ENCODE results near the gene ERO1B. TPM values are rescaled to one million over a fixed set of nuclear protein-coding genes. Genes with fewer than 3 reads are reported as not detected.
"Not testable (repeated sequence)": the region's sequence is repeated elsewhere in the genome, so short reads cannot be mapped to it uniquely, and the experiment has no call there.

The ERO1B gene
- total and polyA plus RNA-seq, 9 donors: 1.8 to 3.6 (median 2.5) TPM

DNA sequence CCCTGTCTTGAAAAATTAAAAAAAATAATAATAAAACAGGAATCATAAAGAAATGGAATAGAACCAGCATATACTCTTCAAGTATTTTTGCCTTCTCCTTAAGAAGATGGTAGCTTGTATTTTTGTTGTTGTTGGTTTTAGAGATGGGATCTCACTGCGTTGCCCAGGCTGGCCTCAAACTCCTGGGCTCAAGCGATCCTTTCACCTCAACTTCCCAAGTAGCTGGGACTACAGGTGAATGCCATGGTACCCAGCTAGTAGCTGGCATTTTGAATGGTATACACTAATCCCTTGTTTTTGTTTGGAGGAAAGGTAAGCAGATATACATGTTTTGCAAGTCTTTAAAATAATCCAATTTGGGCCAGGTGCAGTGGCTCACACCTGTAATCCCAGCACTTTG lies 34.7 kb upstream of the ERO1B start:
- no peak for DNase-seq
- no CpG with 5 or more reads among the region's 2 CpGs for WGBS (ENCODE audit: insufficient coverage)
- no peak overlapping the region for H3K4me3 ChIP-seq (ENCODE audit: low read length)
- H3K27ac ChIP-seq (ENCODE audit: low read length): no peak overlapping the region
- no peaks in the 10 kb centered on the region for H3K4me1 ChIP-seq (ENCODE audit: control insufficient read depth, insufficient read depth, low read length)
- no peaks in the 10 kb centered on the region for H3K36me3 ChIP-seq (ENCODE audit: control insufficient read depth, insufficient read depth, low read length)
- no peaks in the 10 kb centered on the region for H3K27me3 ChIP-seq (ENCODE audit: control insufficient read depth, insufficient read depth, low read length)
- H3K9me3 ChIP-seq (replicated peaks; ENCODE audit: control insufficient read depth, low read depth, low read length): no peaks in the 10 kb centered on the region

DNA sequence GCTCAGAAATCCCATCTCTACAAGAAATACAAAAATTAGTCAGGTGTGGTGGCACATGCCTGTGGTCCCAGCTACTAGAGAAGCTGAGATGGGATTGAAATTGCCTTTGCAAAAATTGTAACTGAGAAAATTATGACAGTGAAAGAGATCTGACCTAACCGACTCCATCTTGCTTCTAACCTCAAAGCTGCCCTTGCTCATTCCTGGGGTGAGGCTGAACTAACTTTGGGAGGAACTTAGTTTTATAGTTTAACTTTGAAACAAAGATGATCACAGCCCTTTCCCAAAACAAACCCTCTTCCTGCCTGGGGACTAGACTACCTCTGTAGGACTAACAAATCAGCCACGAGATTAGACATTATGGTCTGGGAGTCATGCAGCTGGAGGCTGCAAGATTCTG lies 33.8 kb upstream of the ERO1B start:
- H3K27ac ChIP-seq (ENCODE audit: low read length): no peak overlapping the region
- no peak overlapping the region for H3K4me3 ChIP-seq (ENCODE audit: low read length)
- H3K4me1 ChIP-seq (ENCODE audit: control insufficient read depth, insufficient read depth, low read length): no peaks in the 10 kb centered on the region
- no peaks in the 10 kb centered on the region for H3K9me3 ChIP-seq (replicated peaks; ENCODE audit: control insufficient read depth, low read depth, low read length)
- WGBS (ENCODE audit: insufficient coverage): no CpG with 5 or more reads among the region's 2 CpGs
- DNase-seq: no peak
- H3K27me3 ChIP-seq (ENCODE audit: control insufficient read depth, insufficient read depth, low read length): no peaks in the 10 kb centered on the region
- no peaks in the 10 kb centered on the region for H3K36me3 ChIP-seq (ENCODE audit: control insufficient read depth, insufficient read depth, low read length)

DNA sequence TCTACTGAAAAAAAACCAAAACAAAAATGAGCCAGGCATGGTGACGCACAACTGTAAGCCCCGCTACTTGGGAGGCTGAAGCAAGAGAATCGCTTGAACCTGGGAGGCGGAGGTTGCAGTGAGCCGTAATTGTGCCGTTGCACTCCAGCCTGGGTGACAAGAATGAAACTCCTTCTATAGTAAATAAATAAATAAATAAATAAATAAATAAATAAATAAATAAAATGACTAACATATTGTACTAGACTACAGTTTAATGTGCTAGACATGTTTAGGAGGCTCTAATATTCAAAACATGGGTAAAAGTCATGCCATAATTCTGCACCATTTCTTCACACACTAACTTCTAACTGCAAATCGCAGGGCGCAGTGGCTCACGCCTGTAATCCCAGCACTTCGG lies 33.3 kb upstream of the ERO1B start:
- no peaks in the 10 kb centered on the region for H3K9me3 ChIP-seq (replicated peaks; ENCODE audit: control insufficient read depth, low read depth, low read length)
- WGBS (ENCODE audit: insufficient coverage): 100% methylated on average over 3 of the region's 10 CpGs
- no peak overlapping the region for H3K4me3 ChIP-seq (ENCODE audit: low read length)
- no peak overlapping the region for H3K27ac ChIP-seq (ENCODE audit: low read length)
- H3K27me3 ChIP-seq (ENCODE audit: control insufficient read depth, insufficient read depth, low read length): no peaks in the 10 kb centered on the region
- H3K4me1 ChIP-seq (ENCODE audit: control insufficient read depth, insufficient read depth, low read length): no peaks in the 10 kb centered on the region
- H3K36me3 ChIP-seq (ENCODE audit: control insufficient read depth, insufficient read depth, low read length): no peaks in the 10 kb centered on the region
- no peak for DNase-seq

DNA sequence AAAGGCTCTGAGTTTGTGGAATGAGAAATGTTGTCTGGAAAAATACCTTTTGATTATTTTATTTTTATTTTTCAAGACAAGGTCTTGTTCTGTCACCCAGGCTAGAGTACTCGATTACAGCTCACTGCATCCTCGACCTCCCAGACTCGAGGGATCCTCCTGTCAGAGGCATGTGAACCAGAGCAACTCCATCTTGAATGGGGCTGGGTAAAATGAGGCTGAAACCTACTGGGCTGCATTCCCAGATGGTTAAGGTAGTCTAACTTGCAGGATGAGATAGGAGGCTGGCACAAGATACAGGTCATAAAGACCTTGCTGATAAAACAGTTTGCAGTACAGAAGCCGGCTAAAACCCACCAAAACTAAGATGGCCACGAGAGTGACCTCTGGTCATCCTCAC lies 32.3 kb upstream of the ERO1B start:
- H3K36me3 ChIP-seq (ENCODE audit: control insufficient read depth, insufficient read depth, low read length); H3K4me3 ChIP-seq (ENCODE audit: low read length); H3K27ac ChIP-seq (ENCODE audit: low read length); H3K4me1 ChIP-seq (ENCODE audit: control insufficient read depth, insufficient read depth, low read length); H3K9me3 ChIP-seq (replicated peaks; ENCODE audit: control insufficient read depth, low read depth, low read length); DNase-seq; H3K27me3 ChIP-seq (ENCODE audit: control insufficient read depth, insufficient read depth, low read length): not testable (repeated sequence)
- no CpG with 5 or more reads among the region's 5 CpGs for WGBS (ENCODE audit: insufficient coverage)

DNA sequence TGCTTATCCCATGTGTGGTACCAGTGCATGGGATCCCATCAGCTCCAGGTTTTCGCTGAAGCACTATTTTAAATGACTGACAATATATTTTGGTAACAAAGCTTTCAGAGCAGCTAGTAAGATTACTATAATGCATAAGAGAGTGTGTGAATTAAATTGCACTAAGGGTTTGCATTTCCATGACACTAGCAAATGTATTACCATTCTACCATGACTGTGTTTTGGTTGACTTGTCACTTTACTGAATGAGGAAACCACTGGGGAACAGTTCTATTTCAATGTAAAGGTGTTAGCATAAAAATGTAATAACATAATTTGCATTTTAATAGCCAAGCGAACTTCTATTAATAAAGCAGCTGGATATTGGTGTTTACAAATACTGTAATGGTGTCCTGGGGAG lies 31.7 kb upstream of the ERO1B start:
- Histone ChIP-seq H3K27me3 (ENCODE audit: control insufficient read depth, insufficient read depth, low read length) (no peaks in the 10 kb centered on the region), H3K4me3 (ENCODE audit: low read length) (no peak overlapping the region), H3K27ac (ENCODE audit: low read length) (no peak overlapping the region), H3K4me1 (ENCODE audit: control insufficient read depth, insufficient read depth, low read length) (no peaks in the 10 kb centered on the region), H3K36me3 (ENCODE audit: control insufficient read depth, insufficient read depth, low read length) (no peaks in the 10 kb centered on the region), H3K9me3 (replicated peaks; ENCODE audit: control insufficient read depth, low read depth, low read length) (no peaks in the 10 kb centered on the region)
- DNase-seq: no peak
- no CpG with 5 or more reads among the region's 2 CpGs for WGBS (ENCODE audit: insufficient coverage)

DNA sequence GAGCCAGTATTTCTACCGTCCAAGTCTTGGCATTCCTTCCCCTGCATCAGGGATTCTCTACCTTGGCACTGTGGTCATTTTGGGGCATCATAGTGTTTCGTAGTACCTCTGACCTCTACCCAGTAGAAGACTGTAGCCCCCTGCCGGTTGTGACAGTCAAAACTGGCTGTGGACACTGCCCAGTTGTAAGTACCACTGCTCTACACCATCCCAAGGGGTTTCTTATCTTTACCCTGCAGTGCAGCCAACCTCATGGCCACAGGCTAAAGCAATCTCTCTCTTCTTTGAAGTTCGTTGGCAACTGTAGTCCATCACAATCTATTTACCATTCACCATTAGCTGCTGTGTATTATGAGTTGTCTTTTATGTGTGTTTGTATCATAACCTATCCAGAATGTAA lies 29.3 kb upstream of the ERO1B start:
- H3K4me1 ChIP-seq (ENCODE audit: control insufficient read depth, insufficient read depth, low read length): no peaks in the 10 kb centered on the region
- H3K27ac ChIP-seq (ENCODE audit: low read length): no peak overlapping the region
- H3K4me3 ChIP-seq (ENCODE audit: low read length): no peak overlapping the region
- H3K9me3 ChIP-seq (replicated peaks; ENCODE audit: control insufficient read depth, low read depth, low read length): no peaks in the 10 kb centered on the region
- no peaks in the 10 kb centered on the region for H3K27me3 ChIP-seq (ENCODE audit: control insufficient read depth, insufficient read depth, low read length)
- no peak for DNase-seq
- no peaks in the 10 kb centered on the region for H3K36me3 ChIP-seq (ENCODE audit: control insufficient read depth, insufficient read depth, low read length)
- 52% methylated on average over 2 of the region's 4 CpGs for WGBS (ENCODE audit: insufficient coverage)

- Histone ChIP-seq H3K27ac (ENCODE audit: low read length) (no peak overlapping the region), H3K4me1 (ENCODE audit: control insufficient read depth, insufficient read depth, low read length) (no peaks in the 10 kb centered on the region), H3K36me3 (ENCODE audit: control insufficient read depth, insufficient read depth, low read length) (no peaks in the 10 kb centered on the region), H3K4me3 (ENCODE audit: low read length) (no peak overlapping the region), H3K9me3 (replicated peaks; ENCODE audit: control insufficient read depth, low read depth, low read length) (no peaks in the 10 kb centered on the region), H3K27me3 (ENCODE audit: control insufficient read depth, insufficient read depth, low read length) (no peaks in the 10 kb centered on the region)
- no peak for DNase-seq
- 78% methylated on average over 1 of the region's 5 CpGs for WGBS (ENCODE audit: insufficient coverage)
Measured at GRCh38 chr1:236308827-236309226, 27.1 kb upstream of the ERO1B start.

DNA sequence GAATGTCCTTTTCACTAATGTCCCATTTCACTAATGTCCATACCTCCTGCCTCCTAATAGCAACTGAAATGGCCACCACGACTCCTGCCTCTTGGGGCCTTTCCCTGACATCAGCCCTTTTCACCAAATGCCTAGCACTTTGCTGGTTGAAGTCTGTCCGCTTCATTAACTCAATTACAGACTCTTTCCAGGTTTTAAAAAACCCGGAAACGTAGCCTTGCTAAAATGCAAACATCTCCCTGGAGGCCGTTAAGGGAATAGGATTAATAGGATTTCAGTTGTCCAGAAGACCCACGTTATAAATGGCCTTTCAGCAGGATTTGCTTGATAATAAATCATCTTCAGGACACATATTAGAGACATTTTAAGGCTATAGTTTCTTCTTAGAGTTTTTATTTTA lies 25.7 kb upstream of the ERO1B start:
- Histone ChIP-seq H3K36me3 (ENCODE audit: control insufficient read depth, insufficient read depth, low read length) (no peaks in the 10 kb centered on the region), H3K4me1 (ENCODE audit: control insufficient read depth, insufficient read depth, low read length) (no peaks in the 10 kb centered on the region)
- WGBS (ENCODE audit: insufficient coverage): 50% methylated on average over 1 of the region's 6 CpGs

DNA sequence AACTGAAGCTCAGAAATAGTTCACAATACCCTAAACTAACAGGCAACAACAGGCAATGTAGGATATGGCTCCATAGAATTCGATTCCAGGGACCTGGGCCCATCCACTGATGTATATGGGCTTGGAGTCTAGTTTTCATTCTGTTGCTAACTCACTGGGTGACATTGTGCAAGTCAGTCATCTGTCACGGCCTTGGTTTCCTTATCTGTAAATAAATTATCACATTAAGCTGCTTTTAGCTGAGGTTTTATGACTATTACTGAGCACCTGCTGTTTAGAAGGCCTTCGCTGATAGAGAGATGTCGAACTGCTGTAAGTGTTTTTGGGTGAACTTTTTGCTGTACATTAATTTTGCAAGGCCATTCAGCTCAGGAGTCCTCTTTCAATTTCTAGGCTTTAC lies 22.9 kb upstream of the ERO1B start:
- Histone ChIP-seq H3K9me3 (replicated peaks; ENCODE audit: control insufficient read depth, low read depth, low read length) (no peaks in the 10 kb centered on the region), H3K27ac (ENCODE audit: low read length) (no peak overlapping the region), H3K4me1 (ENCODE audit: control insufficient read depth, insufficient read depth, low read length) (no peaks in the 10 kb centered on the region), H3K4me3 (ENCODE audit: low read length) (no peak overlapping the region), H3K36me3 (ENCODE audit: control insufficient read depth, insufficient read depth, low read length) (no peaks in the 10 kb centered on the region), H3K27me3 (ENCODE audit: control insufficient read depth, insufficient read depth, low read length) (peaks cover 2% of the 10 kb centered on the region)
- no CpG with 5 or more reads among the region's 4 CpGs for WGBS (ENCODE audit: insufficient coverage)
- no peak for DNase-seq

More for the DNA sequence above, 25.7 kb upstream of the ERO1B start:
- Histone ChIP-seq H3K9me3 (replicated peaks; ENCODE audit: control insufficient read depth, low read depth, low read length) (no peaks in the 10 kb centered on the region), H3K27me3 (ENCODE audit: control insufficient read depth, insufficient read depth, low read length) (no peaks in the 10 kb centered on the region), H3K27ac (ENCODE audit: low read length) (no peak overlapping the region), H3K4me3 (ENCODE audit: low read length) (no peak overlapping the region)
- DNase-seq: no peak

DNA sequence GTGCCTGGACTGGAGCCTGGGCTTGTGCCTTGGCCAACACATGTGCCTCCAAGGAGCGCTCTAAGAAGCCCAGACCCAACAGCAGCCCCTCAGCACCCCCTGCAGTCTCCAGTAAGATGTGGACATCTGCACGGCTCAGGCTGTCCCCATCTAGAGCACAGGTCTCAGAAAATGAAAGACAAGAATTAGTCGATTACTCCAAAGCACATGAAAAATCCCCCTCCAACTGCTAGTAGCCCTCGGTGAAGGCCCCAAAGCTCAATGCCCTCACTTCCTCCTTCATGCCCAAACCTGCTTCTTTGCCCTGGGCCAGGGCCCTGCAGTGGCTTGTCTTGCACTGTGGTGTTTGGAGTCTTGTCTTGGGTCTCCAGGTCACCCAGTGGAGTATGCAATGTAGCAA lies 21.9 kb upstream of the ERO1B start:
- no peak overlapping the region for H3K27ac ChIP-seq (ENCODE audit: low read length)
- 94% methylated on average over 3 of the region's 4 CpGs for WGBS (ENCODE audit: insufficient coverage)

GRCh38 chr1:236302941-236303340 lies 21.2 kb upstream of the ERO1B start:
- Histone ChIP-seq H3K4me1 (ENCODE audit: control insufficient read depth, insufficient read depth, low read length) (no peaks in the 10 kb centered on the region), H3K4me3 (ENCODE audit: low read length) (no peak overlapping the region), H3K27me3 (ENCODE audit: control insufficient read depth, insufficient read depth, low read length) (peaks cover 2% of the 10 kb centered on the region), H3K9me3 (replicated peaks; ENCODE audit: control insufficient read depth, low read depth, low read length) (no peaks in the 10 kb centered on the region), H3K36me3 (ENCODE audit: control insufficient read depth, insufficient read depth, low read length) (no peaks in the 10 kb centered on the region), H3K27ac (ENCODE audit: low read length) (no peak overlapping the region)
- no peak for DNase-seq
- WGBS (ENCODE audit: insufficient coverage): no CpG with 5 or more reads among the region's 2 CpGs

More for the DNA sequence above, 21.9 kb upstream of the ERO1B start:
- Histone ChIP-seq H3K4me3 (ENCODE audit: low read length) (no peak overlapping the region), H3K27me3 (ENCODE audit: control insufficient read depth, insufficient read depth, low read length) (peaks cover 2% of the 10 kb centered on the region), H3K9me3 (replicated peaks; ENCODE audit: control insufficient read depth, low read depth, low read length) (no peaks in the 10 kb centered on the region), H3K4me1 (ENCODE audit: control insufficient read depth, insufficient read depth, low read length) (no peaks in the 10 kb centered on the region), H3K36me3 (ENCODE audit: control insufficient read depth, insufficient read depth, low read length) (no peaks in the 10 kb centered on the region)
- DNase-seq: no peak

Data from muscle of leg (tissue), 11 donors.